Endometrium (tissue), 2 donors: Measurements from ENCODE around the gene MAP1LC3B2.

Source experiments
- FAIRE-seq: peaks from 2 replicates; lab custom pipeline; 2012; peaks lifted over from hg19 to GRCh38; lab: Jason Lieb, UNC
- donor health status: control.
- donor health status: control.

MAP1LC3B2 gene

DNA sequence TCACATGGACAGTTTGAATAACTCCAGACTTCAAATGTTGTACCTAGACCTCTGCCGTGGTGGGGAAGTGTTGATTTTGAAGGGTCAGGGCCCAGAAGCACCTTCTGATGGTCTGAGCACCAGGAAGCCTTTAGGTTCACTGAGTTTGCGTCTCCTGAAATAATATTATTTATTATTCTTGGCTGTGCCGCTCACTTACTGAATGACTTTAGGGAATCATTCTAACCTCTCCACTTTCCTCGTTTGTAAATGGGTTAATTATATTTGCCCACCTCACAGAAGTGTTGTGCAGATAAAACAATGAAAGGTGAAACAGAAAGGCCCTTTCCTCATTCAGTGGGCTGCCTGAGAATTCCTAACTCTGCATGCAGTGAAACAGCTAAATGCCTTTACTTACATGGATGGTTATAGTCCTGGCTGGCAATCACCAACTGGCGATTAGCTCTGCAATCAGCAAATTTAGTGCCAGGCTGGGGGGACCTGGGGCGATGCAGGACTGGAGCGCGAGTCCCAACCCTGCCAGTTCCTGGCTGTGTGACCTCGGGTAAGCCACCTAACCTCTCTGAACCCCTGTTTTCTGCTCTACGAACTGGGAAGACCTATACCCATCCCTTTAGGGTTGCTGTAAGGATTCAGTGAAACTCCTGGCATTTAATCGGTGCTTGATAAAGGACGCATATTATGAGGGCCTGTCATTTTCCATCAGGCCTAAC is 57.5 kb downstream of the MAP1LC3B2 start:
- no peak for FAIRE-seq

GRCh38 chr12:116619246-116619645 is 60.1 kb downstream of the MAP1LC3B2 start:
- FAIRE-seq = no peak

DNA sequence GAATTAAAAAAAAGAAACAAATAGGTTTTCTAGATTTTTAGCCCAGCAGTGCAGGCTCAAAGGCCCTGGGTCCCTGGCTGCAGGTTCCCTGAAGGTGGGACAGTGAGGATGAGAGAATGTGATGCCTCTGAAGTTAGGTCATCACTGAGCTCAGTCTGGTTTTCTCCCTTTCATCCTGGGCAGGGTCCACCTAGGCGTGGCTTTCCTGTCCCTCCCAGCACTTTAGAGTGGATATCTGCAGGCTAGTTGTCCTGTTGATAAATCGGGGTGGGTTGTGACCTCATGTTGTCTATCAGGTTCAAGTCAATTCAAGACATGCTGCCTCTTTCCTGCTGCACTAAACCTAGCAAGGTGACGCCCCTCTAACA is 60.9 kb downstream of the MAP1LC3B2 start:
- FAIRE-seq = no peak

- FAIRE-seq = no peak
These were observed 61.5 kb downstream of the MAP1LC3B2 start for GRCh38 chr12:116620492-116621191.

DNA sequence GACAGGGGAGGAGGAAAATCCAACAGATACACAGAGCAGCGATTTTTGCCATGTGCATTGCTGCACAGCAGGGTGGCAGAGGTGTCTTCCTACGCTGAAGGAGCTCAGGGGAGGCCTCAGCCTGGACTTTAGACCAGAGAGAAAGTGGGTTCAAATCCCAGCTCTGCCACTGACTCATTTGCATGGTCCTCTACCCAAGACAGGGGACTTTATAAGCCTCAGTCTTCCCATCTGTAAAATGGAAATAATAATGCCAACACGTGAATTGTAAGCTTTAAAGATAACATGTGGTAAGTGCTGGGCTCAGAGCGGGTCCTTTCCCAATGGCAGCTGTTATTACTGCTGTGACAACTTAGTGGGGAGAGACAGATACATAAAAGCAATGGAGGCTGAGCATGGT is 62.0 kb downstream of the MAP1LC3B2 start:
- no peak for FAIRE-seq

DNA sequence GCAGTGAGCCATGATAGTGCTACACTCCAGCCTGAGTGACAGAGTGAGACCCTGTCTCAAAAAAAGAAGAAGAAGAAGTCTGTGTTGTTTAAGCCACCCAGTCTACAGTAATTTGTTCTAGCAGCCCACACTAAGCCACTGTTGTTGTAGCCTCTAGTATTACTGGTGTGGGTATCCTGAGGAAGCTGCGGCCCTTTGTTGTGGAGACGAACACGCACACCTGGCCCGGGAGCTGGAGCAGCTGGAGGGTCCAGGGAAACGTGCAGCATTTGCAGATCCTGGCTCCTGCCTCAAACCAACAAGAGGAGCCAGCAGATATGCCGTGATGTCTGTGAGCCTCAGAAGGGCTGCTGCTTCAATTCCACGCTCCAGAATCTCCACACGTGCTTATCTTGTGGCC is 65.3 kb downstream of the MAP1LC3B2 start:
- FAIRE-seq = no peak

DNA sequence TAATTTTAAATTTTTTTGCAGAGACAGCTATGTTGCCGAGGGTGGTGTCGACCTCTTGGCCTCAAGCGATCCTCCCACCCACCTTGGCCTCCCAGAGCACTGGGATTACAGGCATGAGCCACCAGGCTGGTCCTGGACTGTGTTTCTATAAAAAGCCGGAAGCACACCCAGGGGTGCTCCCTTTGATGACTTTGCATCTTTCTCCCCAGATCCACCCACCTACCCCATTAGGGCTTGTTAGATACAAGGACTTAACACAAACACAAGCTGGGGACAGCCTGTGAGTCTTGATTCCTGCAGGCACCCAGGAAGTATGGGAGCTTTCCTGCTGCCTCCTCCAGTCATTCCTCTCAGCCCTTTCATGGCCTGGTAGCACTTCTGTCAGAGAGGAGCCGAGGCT is 67.0 kb downstream of the MAP1LC3B2 start:
- FAIRE-seq = no peak
